Measurements from ENCODE around the gene ZFAND6. TPM values are rescaled to one million over a fixed set of nuclear protein-coding genes. Genes with fewer than 3 reads are reported as not detected.

Gene ZFAND6
- total RNA-seq, 1 experiment from 2014 or later: 41.4 TPM

GRCh38 chr15:80169768-80170357 is 110.4 kb downstream of the ZFAND6 start:
- Histone ChIP-seq H3K27ac (ENCODE audit: low read depth, low read length, poor library complexity, severe bottlenecking) (no peak overlapping the region), H3K27me3 (replicated peaks; ENCODE audit: insufficient read depth, low read depth, low read length, poor library complexity) (no peaks in the 10 kb centered on the region), H3K9me3 (ENCODE audit: low read depth, low read length, poor library complexity, severe bottlenecking) (no peaks in the 10 kb centered on the region), H3K4me3 (ENCODE audit: low read depth, low read length, poor library complexity, severe bottlenecking) (no peak overlapping the region), H3K4me1 (ENCODE audit: insufficient read depth, low read length, poor library complexity, severe bottlenecking) (no peaks in the 10 kb centered on the region), H3K36me3 (ENCODE audit: insufficient read depth, low read length, poor library complexity, severe bottlenecking) (no peaks in the 10 kb centered on the region)
- no TSS peak for BruUV-seq (replicated peaks)
- ChIA-PET POLR2A (ENCODE audit: low non-redundant PET) (no interaction called here), CTCF (no interaction called here)
- TF ChIP-seq, protein P1, sequence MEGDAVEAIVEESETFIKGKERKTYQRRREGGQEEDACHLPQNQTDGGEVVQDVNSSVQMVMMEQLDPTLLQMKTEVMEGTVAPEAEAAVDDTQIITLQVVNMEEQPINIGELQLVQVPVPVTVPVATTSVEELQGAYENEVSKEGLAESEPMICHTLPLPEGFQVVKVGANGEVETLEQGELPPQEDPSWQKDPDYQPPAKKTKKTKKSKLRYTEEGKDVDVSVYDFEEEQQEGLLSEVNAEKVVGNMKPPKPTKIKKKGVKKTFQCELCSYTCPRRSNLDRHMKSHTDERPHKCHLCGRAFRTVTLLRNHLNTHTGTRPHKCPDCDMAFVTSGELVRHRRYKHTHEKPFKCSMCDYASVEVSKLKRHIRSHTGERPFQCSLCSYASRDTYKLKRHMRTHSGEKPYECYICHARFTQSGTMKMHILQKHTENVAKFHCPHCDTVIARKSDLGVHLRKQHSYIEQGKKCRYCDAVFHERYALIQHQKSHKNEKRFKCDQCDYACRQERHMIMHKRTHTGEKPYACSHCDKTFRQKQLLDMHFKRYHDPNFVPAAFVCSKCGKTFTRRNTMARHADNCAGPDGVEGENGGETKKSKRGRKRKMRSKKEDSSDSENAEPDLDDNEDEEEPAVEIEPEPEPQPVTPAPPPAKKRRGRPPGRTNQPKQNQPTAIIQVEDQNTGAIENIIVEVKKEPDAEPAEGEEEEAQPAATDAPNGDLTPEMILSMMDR (conservative IDR thresholded peaks at IDR 0.05; ENCODE audit: low read depth, low read length): no peak
- no peak for TF ChIP-seq EZH2 (IDR thresholded peaks at IDR 0.05; ENCODE audit: borderline replicate concordance, low read depth, low read length, poor library complexity, severe bottlenecking)
- intact Hi-C loops (cut with micrococcal nuclease; ENCODE audit: unreplicated experiment): loop anchor here (10.0 kb wide), 1 partner anchor 175 kb away; no protein-coding TSS in a partner anchor
- DNase-seq (ENCODE audit: low spot score): no peak

GRCh38 chr15:80170596-80170995 is 111.1 kb downstream of the ZFAND6 start:
- no TSS peak for BruUV-seq (replicated peaks)
- CTCF ChIA-PET: no interaction called here
- intact Hi-C loops (cut with micrococcal nuclease; ENCODE audit: unreplicated experiment): loop anchor here (10.0 kb wide), 1 partner anchor 176 kb away; no protein-coding TSS in a partner anchor
- no peaks in the 10 kb centered on the region for H3K4me1 ChIP-seq (ENCODE audit: insufficient read depth, low read length, poor library complexity, severe bottlenecking)
- H3K9me3 ChIP-seq (ENCODE audit: low read depth, low read length, poor library complexity, severe bottlenecking): no peaks in the 10 kb centered on the region
- H3K4me3 ChIP-seq (ENCODE audit: low read depth, low read length, poor library complexity, severe bottlenecking): no peak overlapping the region
- TF ChIP-seq EZH2 (IDR thresholded peaks at IDR 0.05; ENCODE audit: borderline replicate concordance, low read depth, low read length, poor library complexity, severe bottlenecking): no peak
- TF ChIP-seq, protein P1 (conservative IDR thresholded peaks at IDR 0.05; ENCODE audit: low read depth, low read length): no peak
- no peaks in the 10 kb centered on the region for H3K27me3 ChIP-seq (replicated peaks; ENCODE audit: insufficient read depth, low read depth, low read length, poor library complexity)
- POLR2A ChIA-PET (ENCODE audit: low non-redundant PET): no interaction called here
- no peaks in the 10 kb centered on the region for H3K36me3 ChIP-seq (ENCODE audit: insufficient read depth, low read length, poor library complexity, severe bottlenecking)
- no peak for DNase-seq (ENCODE audit: low spot score)
- H3K27ac ChIP-seq (ENCODE audit: low read depth, low read length, poor library complexity, severe bottlenecking): no peak overlapping the region

DNA sequence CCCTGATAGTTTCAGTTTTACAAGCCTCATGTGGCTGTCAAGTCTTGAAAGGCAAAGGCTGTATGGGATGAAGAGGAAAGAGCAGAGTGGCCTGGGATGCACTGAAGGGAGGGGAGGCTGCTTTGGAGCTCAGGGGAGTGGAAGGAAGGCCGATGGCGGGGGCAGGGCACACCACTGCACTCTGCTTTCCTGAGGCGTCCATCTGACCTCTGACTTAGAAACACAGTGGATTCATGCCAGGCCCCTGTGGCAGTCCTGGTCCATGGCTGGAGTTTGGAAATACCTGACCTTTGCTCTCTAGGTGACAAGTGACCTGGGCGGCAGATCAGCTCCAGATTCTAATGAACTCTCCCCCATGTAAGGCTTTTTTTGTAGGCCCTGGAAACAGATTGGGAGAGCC is 112.3 kb downstream of the ZFAND6 start:
- TF ChIP-seq, protein P1 (conservative IDR thresholded peaks at IDR 0.05; ENCODE audit: low read depth, low read length): no peak
- no peak for TF ChIP-seq EZH2 (IDR thresholded peaks at IDR 0.05; ENCODE audit: borderline replicate concordance, low read depth, low read length, poor library complexity, severe bottlenecking)
- H3K27me3 ChIP-seq (replicated peaks; ENCODE audit: insufficient read depth, low read depth, low read length, poor library complexity): no peaks in the 10 kb centered on the region
- ChIA-PET CTCF (no interaction called here), POLR2A (ENCODE audit: low non-redundant PET) (no interaction called here)
- no peak overlapping the region for H3K27ac ChIP-seq (ENCODE audit: low read depth, low read length, poor library complexity, severe bottlenecking)
- no peak for DNase-seq (ENCODE audit: low spot score)
- H3K9me3 ChIP-seq (ENCODE audit: low read depth, low read length, poor library complexity, severe bottlenecking): no peaks in the 10 kb centered on the region
- no peaks in the 10 kb centered on the region for H3K4me1 ChIP-seq (ENCODE audit: insufficient read depth, low read length, poor library complexity, severe bottlenecking)
- no peak overlapping the region for H3K4me3 ChIP-seq (ENCODE audit: low read depth, low read length, poor library complexity, severe bottlenecking)
- intact Hi-C loops (cut with micrococcal nuclease; ENCODE audit: unreplicated experiment): loop anchor here (2.0 to 10.0 kb wide), 2 partner anchors 177 to 275 kb away; partner anchors contain the start of gene MTHFS
- H3K36me3 ChIP-seq (ENCODE audit: insufficient read depth, low read length, poor library complexity, severe bottlenecking): no peaks in the 10 kb centered on the region
- BruUV-seq (replicated peaks): no TSS peak

Measured in A673 (cell line).